Measurements from ENCODE around the gene NOTCH1.

NOTCH1 gene

DNA sequence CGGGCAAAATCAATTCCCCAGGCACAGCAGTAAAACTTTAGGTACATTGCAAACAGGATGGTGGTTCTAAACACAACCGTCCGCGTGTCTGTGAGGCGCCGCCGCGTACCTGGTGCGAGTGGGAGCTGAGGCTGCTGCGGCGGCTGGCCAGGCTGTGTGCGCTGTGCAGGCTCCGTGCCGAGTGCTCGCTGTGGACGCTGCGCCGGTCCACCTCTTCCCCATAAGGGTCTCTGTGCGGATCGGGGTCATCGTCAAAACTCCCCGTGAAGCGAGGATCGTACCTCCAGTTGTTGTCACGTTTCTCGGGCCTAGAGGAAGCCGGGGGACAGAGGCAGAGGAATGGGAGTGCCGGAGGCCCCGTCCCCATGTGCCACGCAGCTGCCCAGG lies 79.7 kb downstream of the NOTCH1 start:
- DNase-seq (ENCODE audit: low read depth in 2 of 2, low spot score in 1 of 2): no peak

DNA sequence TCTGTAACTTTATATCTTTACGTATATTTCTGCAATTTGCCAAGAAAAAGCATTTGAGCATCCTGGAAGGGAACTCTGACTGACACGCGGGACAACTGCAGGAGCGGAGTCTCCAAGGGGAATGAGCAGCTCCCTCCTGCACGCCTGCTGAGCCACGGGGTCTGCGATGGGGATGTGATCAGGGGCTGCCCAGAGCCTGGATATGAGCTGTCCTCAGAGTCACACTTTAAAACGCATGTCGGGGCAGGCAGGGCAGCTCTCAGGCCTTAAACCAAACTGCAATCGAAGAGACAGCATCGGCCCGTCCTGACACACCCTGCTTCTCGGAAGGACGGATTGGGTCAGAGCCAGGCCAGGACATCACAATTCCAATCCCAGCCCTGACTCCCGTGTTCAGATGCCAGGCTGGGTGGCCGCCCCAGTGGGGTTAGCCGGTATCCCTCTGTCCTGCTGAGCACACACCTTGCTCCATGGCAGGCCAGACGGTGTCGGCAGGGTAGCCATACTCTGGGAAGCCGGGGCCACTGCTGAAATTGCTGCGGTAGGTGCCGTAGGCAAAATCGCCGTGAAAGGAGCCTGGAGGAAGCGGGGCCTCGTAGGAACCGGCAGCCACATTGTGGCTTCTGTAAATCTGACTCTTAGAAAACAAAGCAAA lies 80.2 kb downstream of the NOTCH1 start:
- no peak for DNase-seq (ENCODE audit: low read depth in 2 of 2, low spot score in 1 of 2)

DNA sequence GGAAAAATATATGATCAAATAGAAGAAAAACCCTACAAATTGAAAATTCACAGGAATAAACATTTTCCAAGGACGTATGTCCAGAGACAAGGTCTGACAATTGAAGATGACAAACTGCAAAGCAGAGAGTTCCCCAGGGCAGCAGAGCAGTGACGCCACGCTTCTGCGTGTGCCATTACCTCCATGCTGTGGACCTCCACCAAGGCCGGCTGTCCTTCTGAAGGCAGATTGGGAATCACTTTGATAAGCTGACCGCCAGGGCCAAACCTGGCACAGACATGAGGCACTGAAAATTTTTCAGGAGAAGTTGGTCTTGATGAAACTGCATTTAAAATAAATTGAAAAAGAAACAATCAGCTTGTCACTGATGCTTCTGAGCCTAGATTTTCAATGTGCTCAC lies 81.6 kb downstream of the NOTCH1 start:
- DNase-seq (ENCODE audit: low read depth in 2 of 2, low spot score in 1 of 2): no peak

DNA sequence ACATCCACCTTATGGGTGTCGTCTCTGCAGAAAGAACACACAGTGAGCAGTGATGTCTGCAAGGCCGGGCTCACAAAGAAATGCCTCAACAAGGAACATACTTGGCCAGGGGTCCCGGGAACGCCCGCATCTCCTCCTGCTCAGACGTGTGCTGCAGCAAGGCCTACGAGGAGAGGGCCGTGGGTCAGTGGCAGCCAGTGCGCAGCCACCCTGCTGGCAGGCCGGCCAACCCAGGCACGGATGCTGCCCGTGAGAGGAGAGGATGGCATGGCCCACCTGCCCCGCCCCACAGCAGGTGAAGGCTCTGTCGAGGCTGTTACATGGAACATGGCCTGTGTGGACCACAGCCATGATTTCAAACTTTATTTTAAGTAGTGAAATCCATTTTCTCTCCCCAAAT lies 82.3 kb downstream of the NOTCH1 start:
- DNase-seq (ENCODE audit: low read depth in 2 of 2, low spot score in 1 of 2): no peak

DNA sequence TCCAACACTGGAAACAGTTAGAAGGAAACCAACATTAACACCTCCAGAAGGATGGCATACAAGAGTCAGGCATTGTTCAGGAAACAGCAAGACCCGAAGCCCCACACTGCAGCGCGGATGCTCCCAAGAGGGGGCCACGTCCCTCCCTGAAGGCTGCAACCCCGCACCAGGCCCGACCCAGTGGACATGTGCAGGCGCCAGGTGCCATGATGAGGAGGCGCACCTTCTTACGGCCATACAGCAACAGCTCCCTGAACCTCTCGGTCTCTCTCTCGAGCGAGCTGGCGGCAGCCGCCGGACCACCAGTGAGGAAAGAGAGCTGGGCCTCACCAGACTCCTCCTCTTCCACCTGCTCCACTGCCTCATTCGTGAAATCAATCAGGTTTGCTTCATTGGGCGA lies 83.2 kb downstream of the NOTCH1 start:
- no peak for DNase-seq (ENCODE audit: low read depth in 2 of 2, low spot score in 1 of 2)

DNA sequence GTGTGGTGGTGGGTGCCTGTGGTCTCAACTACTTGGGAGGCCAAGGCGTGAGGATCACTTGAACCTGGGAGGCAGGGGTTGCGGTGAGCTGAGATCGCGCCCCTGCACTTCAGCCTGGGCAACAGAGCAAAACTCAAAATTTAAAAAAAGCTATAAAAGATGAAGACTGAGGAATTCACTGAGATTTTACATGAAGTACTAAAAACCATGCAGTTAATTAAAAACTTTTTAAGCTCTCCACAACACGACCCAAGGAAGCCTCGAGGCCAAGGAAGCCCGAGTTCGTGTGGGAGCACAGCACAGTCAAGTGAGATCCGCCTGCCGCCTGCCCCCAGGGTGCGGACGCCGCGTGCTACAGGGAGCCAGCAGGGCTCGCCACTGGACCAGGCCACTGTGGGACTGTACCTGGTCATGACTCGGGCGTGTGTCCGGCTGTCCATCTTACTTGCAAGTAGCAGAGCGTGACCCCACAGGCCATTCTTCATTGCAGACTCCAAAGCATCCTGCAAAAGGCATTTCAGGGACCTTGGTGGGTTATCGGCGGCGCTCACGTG lies 85.0 kb downstream of the NOTCH1 start:
- no peak for DNase-seq (ENCODE audit: low read depth in 2 of 2, low spot score in 1 of 2)

DNA sequence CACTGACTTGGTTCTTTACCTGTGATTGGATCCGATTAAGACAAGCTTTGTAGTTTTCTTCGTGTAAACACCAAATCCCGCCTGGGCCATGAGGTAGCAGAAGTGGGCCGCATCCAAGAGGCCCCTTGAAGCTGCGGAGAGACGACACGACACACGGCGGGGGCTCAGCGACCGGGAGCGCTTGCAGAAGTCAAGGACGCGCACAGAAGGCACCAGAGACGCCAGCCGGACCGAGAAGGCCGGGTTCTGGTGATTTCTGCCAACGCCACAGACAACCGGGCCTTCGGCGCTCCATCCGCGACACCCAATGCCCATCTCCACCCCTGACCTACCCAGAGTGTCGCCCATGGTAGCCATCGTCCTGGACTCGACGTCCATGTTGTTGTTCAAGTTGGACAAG lies 86.4 kb downstream of the NOTCH1 start:
- no peak for DNase-seq (ENCODE audit: low read depth in 2 of 2, low spot score in 1 of 2)

DNA sequence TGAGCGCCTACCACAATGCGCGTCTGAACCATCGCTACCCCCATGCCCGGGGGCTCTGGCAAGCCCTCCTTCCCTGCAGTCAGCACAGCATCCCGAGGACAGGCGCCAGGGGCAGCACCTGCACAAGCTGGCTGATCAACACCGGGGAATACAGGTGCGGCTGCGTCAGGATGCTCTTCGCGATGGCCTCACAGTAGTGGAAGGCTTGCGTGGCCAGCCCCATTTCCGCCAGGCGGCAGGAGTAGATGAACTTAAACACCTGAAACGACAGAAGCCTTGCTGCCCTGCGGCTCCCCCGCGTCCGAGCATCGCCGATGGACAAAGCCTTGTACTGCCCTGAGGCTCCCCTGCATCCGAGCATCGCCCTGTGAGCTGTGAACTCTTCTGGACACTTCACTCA lies 88.5 kb downstream of the NOTCH1 start:
- DNase-seq (ENCODE audit: low read depth in 2 of 2, low spot score in 1 of 2): no peak

DNA sequence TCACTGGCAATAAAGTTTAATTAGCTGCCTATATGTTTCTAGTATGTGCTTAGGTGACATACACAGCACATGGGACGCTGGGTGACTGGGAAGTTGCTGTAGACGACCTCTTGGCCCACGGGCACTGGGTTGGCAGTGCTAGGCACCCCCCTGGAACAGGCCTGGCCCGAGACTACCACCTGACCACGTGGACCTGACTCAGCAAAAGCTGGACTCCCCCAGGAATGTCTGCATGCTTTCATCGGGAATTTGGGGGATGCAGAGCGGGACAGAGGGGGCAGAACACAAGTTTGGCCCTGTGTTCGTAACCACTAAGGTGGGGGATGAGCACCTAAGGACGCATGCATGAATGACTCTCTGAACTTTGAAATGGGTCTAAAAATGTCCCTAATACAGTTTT lies 89.6 kb downstream of the NOTCH1 start:
- no peak for DNase-seq (ENCODE audit: low read depth in 2 of 2, low spot score in 1 of 2)

DNA sequence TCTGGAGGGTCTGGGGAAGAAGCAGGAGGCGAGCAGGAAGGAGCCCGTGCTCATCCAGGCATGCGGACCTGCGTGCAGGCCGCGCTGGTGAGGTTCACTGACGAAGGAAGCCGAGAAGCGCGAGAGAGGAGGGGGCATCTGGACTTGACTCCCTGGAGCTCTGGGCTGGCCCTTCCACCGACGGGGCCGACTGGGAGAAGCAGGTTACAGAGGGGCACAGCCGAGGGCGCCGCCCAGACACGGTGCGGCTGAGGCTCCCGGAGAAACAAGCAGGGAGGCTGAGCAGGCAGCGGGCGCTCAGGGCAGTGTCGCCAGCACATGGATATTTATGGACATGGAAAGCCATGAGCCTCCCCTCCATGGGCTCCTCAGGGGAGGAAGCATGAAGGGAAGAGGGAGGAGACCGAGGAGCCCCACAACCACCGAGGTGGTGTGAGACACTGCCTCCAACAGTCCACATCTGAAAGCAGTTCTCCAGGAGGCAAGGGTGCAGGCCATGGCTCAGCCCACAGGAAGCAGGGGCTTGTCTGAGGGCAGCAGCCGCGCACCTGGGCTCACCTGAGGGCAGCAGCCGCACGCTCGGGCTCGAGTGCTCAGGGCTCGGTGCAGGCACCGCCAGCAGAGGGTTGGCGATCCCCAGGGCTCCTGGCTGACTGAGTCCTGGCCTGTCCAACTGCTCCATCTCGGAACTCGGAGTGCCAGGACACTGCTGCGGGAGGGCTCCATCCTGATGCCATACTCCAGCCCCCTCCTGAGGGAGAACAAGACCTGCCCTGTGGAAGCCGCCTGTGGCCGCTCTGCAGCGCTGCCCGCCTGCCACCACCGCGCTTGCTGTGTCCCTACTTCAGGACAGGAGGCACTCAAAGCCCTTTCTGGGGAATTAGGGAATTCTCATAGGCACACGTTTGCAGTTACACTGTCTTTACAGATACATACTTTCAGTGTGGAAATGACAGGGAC lies 90.5 kb downstream of the NOTCH1 start:
- no peak for DNase-seq (ENCODE audit: low read depth in 2 of 2, low spot score in 1 of 2)

DNA sequence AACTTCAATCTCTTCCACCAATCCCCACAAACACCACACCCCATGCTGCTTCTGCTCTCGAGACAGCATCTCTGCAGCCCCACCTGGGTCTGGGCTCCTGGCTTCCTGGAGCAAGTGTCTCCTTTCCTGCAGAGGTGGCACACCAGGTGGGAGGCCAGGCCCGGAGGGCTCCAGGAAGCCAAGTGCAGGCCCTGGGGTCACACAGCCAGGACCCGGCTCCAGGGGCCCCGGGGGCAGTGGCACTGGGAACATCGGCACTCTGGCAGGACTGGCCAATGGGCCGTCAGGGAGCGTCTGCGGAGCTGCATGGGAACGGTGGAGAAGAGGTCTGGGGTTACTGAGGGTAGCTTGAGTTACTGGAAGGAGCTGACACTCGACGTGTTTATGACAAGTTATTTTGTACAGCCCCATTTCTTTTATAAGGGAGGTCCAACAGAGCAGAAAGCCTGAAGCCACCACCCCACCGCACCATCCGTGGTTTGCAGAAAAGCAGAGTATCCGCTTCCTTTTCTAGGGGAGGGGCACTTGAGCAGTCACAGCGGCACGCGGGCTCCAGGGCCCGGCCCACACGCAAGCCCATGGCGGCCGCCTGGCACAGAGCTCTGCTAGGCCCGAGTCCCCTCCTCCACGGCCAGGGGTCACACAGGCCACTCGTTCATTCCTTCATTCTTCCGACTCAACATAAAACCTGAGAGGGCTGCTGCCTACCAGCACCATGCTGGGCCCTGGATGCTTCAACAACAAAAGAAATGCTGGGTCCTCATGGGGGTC lies 91.6 kb downstream of the NOTCH1 start:
- DNase-seq (ENCODE audit: low read depth in 2 of 2, low spot score in 1 of 2): no peak

DNA sequence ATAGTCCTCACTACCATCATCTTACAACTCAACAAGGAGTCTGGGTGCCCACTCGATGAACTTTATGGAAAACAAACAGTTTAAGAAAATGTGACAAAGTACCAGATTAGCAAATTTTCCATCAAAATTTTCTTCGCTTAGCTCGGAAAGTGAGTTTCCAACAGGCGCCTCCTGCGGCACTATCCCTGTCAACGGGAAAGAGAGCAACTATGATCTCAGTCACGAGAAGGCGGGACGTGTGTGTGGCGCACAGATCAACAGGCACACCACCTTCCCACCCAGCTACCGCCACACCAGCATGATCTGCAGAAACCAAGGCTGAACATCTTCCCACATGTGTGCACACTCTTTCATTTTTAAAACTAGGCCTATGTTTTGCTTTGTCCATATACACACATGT lies 92.5 kb downstream of the NOTCH1 start:
- DNase-seq (ENCODE audit: low read depth in 2 of 2, low spot score in 1 of 2): no peak

DNA sequence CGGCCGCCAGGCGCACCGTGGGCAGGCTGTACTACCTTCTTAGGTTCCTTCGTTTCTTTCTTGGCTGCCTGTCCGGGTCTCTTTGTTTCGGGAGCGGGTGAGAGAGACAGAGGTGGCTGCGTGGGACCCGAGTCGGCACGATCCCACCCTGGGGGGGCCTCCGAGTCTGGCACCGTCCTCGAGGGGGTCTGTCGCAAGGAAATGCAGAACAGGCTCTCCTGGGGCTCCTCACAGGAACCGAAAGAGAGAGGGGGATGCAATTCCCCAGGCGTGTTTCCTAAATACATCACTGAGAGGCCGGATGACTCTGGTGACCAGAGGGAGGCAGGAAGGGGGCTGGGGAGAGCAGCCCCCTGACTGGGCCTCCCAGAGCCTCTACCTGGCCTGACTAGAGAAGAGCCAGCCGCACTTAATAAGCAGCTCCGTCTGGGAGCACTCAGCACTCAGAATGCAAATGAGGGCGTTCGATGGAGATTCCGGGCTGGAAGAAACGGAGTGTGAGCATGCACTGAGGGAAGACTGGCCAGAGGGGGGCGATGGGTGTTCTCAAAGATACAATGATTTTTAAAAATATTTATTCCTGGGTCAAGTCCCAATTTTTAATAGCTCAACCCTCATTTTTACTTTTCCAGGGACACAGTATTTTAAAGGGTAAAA lies 94.5 kb downstream of the NOTCH1 start:
- DNase-seq (ENCODE audit: low read depth in 2 of 2, low spot score in 1 of 2): no peak

DNA sequence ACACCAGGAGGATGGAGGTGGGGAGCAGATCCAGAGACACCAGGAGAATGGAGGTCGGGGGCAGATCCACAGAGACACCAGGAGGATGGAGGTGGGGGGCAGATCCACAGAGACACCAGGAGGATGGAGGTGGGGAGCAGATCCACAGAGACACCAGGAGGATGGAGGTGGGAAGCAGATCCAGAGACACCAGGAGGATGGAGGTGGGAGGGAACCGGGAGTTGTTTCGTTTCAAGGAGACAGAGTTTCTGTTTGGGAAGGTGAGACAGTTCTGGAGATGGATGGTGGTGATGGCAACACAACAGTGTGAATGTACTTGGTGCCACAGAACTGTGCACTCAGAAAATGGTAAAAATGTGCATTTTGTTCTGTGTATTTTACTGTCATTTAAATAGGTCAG lies 97.2 kb downstream of the NOTCH1 start:
- DNase-seq (ENCODE audit: low read depth in 2 of 2, low spot score in 1 of 2): no peak

DNA sequence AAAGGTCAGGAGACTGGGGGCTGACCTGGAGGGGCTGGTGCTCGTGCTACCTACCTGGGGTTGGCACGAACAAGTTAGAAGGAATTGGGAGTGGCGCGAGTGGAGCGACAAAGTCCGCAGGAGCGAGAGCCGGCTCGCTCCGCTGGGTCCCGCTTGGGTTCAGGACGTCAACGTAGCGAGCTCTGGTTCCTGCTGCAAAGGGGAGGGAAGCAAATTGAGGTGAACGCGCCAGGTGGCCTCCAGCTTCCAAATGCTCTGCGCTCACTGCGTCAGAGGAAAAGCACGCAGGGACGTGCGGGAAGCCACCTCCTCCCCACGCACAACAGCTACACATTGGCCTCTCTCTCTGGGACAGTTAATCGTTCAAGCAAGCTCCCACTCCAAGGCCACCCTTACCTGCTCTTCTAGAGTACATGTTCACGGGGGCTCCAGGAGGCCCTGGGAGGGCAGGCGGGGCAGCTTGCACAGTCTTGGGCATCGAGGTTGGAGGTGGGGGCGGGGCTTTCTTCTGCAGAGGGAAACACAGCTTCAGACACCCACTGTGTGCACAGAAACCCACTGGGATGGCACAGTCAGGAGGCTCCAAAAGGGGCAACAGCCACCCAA lies 98.6 kb downstream of the NOTCH1 start:
- no peak for DNase-seq (ENCODE audit: low read depth in 2 of 2, low spot score in 1 of 2)

DNA sequence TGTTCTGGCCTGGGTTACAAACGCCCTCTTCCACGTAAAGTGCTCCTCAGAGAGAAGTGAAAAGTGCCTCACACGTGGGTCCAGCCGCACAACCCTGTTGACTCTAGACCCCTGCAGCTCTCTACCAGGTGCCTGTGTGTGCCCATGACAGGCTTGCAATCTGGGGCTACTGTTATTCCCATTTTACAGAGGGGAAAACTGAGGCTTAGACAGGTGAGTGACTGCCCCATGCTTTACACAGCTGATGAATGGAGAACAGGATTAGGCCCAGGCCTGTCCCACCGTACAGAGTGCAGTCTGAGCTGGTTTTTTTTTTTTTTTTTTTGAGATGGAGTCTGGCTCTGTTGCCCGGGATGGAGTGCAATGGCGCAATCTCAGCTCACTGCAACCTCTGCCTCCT lies 100.0 kb downstream of the NOTCH1 start:
- DNase-seq (ENCODE audit: low read depth in 2 of 2, low spot score in 1 of 2): no peak
